Posterior cingulate gyrus (tissue), 11 donors: ENCODE measurements around the gene SDHB.

Experiments used
- DNase-seq, 10 donors: peaks; one replicate each; pipeline versions ENCODE4 v3.0.0 to v3.0.0-alpha.2; 2020 to 2021; ENCODE audit warnings: mixed read lengths in 3 of 10
- intact Hi-C: fragments of 100-400 bp; cut with DNase I; formaldehyde crosslinking; loops from one replicate; pipeline ENCODE4 v1.15.1; 2023

Gene SDHB

DNA sequence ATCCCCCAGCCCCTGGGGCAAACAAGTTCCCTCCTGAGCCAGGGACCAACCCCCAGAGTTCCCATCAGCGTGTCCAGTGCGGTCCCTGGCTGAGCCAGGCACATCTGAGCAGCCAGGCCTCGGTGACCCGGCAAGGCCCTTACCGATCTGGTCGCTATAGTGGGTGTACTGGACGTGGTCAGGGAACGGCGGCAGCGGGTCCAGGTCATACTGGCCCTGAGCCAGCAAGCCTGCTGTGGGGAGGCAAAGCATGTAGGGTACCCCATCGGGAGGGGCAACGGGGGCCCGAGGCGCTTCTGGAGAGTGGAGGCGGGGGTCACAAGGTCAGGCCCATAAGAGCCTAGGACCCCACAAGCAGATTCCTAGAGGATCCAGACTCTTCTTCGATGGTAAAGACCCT, 76.9 kb downstream of the SDHB start:
- intact Hi-C loops = no loop called here
- no peak for DNase-seq

DNA sequence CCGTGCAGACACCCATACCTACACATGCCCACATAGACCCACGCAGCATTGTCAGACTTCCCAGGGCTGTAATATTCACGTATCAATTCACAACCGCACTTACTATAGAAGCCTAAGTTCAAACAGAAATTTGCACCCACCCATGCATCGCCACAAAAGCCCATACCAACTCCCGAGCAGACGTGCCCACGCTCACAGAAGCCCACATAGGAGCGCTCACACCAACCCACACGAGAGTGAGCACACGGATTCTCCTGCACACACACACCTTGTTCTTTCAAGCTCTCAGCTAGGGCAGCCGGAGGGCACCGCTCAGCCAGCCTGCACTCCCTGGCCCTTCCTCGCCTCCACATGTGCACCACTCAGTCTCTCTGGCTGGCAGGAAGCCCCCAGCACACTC, 78.0 kb downstream of the SDHB start:
- no peak for DNase-seq
- intact Hi-C loops = no loop called here

DNA sequence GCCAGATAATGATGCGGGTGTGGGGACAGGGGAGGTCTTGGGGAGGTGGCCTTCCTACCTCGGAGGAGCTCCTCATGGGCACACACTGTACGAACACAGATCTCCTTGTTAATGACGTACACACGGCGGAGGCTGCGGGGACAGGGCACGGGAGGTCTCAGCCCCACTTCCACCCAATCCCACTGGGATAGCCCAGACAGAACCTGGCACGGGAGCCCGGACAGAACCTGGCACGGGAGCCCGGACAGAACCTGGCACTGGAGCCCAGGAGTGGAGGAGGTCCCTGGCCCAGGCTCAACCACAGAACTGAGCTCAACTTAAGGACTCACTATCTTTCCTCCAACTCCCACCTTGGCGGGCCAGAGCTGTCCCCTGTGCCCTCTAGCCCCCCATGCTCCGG, 78.6 kb downstream of the SDHB start:
- intact Hi-C loops = no loop called here
- DNase-seq = no peak

DNA sequence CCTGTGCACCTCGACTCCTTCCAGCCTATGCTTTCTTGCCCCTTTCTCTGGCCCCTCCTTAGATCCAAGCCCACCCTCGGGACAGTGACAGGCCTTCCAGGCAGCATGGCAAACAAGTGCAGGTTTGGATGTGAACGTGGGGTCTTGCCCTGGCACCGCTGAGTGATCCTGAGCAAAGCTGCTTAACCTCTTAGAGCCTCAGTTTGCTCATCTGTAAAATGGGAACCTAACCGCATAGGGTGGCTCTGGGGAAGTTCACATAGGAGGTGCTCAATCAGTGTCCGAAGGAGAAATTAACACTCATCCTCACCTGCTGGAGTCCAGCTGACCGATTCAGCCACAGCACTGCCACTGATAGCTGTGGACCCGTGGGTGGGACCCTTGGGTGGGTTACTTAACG, 80.6 kb downstream of the SDHB start:
- no peak for DNase-seq
- intact Hi-C loops = no loop called here

DNA sequence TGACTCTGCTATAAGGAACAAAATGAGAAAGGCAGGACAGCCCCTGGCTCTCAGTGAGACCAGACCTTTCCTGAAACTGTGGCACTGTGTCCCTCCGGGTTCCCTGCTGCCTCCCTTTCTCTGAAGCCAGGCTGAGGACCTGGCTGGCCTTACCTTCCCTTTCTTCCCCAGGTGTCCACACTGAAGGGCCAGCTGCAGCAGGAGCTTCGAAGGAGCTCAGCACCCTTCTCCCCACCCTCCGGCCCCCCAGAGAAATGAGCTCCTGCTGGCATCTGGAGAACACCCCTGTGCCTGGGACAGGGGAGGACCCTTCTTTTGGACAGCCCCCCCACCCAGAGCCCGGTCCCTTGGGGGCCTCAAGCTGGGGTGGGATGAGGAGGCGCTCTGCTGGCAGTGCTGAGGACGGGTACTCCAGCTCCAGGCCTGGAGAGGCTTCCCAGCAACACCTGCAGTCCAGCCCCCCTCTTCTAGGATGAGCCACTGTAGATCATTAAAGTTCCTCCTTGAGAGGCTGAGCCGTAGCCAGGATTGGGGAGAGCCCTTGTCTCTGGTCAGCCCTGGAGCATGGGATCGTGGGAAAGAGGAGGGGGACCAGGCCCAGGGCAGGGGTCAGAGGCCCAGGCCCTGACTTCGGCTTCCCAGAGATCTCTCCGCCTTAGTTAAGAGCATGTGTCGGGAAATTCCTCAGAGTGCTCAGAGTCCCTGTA, 81.5 kb downstream of the SDHB start:
- intact Hi-C loops = no loop called here
- no peak for DNase-seq

DNA sequence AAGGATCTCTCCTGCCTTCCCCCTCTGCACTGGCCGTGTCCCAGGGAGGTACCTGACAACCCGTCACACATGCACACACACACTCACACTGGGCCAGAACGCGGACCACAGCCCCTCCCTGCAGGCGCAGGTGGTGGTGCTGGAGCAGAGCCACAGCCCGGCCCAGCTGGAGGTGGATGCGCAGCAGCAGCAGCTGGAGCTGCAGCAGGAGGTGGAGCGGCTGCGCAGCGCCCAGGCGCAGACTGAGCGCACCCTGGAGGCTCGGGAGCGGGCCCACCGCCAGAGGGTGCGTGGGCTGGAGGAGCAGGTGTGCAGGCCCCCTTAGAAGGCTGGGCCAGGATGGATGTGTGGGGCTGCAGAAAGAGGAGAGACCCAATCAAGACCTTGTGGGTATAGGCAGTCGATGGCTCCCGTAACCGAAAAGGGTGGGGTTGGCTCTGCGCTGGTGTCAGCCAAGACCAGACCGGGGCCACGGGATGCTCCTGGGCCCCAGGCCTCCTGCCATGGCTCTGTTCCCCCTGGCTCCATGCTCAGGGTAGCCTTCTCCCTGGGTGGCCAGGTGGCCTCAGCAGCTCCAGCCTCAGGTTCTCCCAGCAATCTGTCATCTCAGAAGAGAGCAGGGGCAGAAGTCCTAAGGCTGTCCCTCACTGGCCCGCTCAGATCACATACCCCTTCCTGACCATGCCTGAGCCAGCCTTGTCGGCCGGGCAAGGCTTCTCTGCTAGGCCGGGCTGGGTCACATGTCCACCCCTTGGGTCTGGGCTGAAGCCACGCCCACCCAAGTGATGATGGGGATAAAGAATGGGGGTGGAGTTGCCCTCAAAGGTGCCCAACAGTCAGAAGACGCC, 82.3 kb downstream of the SDHB start:
- intact Hi-C loops = no loop called here
- DNase-seq = no peak

DNA sequence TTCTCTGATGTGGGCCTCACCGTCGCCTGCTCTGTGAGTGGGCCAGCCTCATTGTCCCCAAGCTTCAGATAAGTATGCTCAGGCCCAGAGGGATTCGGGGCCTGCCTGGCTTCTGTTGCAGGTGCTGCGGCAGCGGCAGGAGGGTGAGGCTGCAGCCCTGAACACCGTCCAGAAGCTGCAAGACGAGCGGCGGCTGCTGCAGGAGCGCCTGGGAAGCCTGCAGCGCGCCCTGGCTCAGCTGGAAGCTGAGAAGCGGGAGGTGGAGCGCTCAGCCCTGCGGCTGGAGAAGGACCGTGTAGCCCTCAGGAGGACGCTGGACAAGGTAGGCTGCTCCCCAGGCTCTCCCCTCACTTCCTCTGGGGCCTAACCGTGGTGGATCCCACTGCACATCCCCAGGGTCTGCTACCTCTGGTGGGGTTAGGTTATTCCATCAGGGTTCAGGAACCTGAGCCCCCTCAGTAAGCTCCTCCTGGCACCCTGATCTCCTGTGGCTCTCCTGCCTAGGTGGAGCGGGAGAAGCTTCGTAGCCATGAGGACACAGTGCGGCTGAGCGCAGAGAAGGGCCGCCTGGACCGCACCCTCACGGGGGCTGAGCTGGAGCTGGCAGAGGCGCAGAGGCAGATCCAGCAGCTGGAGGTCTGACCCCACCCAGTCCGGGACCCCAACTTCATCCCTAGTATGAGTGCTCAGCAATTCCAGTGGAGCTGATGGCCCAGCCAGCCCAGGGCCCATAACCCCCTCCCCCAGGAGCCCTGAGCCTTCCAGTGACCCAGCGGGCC, 83.5 kb downstream of the SDHB start:
- DNase-seq = no peak
- intact Hi-C loops = no loop called here

DNA sequence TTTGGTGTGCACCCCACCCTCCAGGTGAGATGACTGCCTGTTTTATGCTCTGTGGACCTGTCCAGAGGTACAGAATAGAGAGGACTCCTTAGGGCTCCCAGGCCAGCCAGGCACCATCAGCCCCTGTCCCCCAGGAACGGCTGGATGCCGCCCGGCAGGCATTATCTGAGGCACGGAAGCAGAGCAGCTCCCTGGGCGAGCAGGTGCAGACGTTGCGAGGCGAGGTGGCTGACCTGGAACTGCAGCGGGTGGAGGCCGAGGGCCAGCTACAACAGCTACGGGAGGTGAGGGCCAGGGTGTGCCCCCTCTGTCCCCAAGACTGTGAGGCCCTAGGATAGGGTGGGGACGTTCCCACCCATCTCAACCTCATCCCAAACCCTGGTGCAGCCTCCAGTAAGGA, 84.2 kb downstream of the SDHB start:
- intact Hi-C loops = loop anchor here (10.0 kb wide), 1 partner anchor 45 kb away; the partner anchor contains the start of gene ATP13A2
- DNase-seq = no peak

DNA sequence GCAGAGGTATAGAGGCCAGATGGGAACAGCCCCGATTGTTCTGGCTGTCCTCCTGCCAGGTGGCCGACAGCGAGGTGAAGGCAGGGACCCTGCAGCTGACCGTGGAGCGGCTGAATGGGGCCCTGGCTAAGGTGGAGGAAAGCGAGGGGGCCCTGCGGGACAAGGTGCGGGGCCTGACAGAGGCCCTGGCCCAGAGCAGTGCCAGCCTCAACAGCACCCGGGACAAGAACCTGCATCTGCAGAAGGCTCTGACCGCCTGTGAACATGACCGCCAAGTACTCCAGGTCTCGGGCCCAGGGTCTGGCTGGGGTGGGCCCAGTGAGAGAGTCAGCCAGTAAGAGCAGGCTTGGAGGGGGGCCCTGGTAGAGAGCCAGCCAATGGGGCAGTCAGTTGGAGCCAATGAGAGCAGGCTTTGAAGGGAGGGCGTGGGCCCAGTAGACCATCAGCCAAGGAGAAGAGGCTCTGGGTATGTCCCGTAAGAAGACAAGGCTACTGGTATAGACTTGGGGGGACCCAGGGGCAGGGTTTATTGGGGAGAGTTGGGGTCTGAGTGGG, 84.7 kb downstream of the SDHB start:
- no peak for DNase-seq
- intact Hi-C loops = loop anchor here (10.0 kb wide), 1 partner anchor 46 kb away; the partner anchor contains the start of gene ATP13A2
